NCI-H2196 treated with DMSO at 0.1 percent for 48 hours (cell line): ENCODE measurements around the gene PHF19.

Experiments
- DNase-seq: peaks from one replicate; lab custom pipeline; 2025; ENCODE audit not compliant: unreplicated experiment; lab: John Stamatoyannopoulos, UW

The PHF19 gene

GRCh38 chr9:120913647-120914264, 36.8 kb upstream of the PHF19 start:
- no peak for DNase-seq

- no peak for DNase-seq
Observed at GRCh38 chr9:120912958-120913646, 36.1 kb upstream of the PHF19 start.

DNA sequence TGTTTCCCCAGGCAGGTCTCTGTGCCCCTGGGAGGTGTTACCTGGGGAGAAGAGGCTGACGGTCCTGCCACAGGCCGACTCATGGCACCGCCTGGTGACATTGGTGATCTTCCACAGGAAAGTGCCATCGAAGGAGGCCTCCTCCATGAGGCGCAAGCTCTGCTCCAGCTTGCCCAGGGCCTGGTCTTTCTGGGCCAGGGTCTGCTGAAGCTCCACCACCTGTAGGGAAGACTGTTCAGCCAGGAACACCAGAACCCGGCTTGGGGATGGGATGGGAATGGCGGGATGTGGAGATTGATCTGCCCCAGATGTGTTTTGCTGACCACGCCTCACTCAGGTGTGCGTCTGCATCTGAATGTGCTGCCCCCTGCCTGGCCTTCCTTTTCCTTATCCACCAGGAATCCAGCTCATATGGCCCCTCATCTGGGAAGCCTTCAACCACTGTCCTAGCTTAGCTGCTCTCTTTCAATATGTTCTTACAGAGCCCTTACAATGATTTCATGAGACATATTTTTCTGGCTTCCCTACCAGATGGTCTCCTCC, 34.4 kb upstream of the PHF19 start:
- DNase-seq = no peak

DNA sequence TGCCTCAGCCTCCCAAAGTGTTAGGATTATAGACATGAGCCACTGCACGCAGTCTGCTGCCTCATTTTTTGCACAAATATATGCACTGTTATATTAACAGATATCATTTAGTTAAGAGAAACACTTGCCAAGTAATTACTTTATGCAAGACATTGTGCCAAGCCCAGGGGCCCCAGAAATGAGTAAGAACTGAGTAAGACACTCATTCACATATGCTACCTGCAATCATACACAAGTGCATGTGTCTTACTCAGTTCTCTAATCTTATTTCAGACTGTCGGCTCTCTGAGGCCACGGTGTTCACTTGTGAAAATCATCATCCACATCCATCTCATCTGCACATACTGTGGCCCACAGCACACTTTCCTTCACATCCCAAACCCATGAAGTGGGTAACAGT, 33.7 kb upstream of the PHF19 start:
- no peak for DNase-seq

- no peak for DNase-seq
Observed at GRCh38 chr9:120909904-120910303, 32.9 kb upstream of the PHF19 start.

DNA sequence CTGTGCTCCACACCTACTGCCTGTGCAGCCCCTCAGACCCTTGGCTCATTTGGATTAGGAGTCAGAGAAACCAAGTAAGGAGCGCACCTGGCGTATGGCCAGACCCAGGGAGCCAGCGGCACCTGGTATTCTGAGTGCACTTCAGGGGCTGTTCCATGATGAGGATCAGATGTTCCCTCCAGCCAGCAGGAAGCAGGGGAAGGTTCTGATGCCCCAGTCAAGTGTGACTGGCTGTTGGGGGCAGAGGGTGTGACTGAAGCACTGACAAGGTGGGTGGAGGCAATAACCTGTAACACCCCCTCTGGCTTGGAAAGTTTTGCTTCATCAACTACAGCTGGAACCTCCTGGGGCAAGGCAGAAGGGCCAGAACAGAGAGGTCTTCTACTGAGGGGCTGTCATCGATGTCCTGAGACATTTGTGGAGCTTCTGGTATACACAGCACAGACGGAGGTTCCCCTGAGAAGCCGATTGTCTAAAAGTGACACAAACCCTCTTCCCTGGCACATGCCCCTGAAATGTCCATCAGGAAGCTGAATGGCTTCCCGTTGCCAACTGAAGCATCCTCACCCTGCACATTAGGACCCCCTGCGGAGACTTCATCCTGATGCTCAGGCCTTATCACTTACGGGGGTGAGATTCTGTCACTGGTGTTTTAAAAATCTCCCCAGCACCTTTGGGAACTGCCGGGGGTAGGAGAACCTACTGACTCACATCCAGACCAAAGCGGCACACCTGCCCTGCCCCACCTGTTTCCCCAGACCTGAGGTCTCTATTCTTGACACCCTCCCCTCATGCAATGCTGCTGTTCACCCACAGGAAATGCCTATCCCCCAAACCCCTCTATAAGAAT, 28.6 kb upstream of the PHF19 start:
- no peak for DNase-seq

- DNase-seq = no peak
Observed at GRCh38 chr9:120904978-120905301, 28.0 kb upstream of the PHF19 start.

DNA sequence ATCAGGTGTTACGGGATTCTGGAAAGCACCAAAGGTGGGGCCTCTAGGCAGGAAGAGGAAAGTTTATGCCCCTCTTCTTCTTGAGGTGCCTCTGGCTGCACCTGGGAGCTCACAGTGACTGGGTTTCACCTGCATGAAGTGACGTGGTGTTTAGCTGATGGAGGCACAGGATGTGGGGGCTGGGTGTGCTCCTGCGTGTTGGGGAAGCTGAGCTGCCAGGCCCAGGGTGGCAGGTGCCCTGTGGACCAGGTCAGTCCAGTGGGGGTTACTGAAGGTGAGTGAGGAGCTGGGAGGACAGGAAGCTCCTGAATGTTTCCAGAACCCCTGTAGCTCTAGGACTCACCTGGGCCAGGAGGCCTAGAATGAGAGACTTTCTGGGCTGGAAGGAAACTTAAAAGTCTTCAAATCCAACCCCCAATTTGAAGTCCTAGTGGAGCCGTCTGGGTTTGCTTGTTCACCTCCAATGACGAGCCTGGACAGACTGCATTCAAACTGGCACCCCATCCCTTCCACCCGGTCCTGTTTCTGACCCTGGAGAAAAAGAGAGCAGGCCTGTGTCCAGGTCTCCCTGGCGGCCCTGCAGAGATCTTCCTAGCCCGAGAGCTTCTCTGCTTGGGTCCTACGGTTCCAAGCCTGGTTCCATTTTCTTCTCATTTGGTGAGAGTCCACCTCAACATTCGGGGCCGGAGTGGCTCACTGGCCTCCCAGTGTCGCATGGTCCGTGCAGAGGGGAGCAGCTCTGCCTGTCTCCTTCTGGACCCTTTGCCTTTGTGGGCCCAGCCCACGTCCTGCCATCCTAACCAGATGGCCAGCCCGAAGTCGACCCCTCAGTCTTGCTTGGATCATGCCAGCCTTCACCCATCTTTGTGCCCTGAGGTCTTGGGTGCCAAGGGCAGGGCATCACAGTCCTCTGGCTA, 27.3 kb upstream of the PHF19 start:
- DNase-seq = no peak

DNA sequence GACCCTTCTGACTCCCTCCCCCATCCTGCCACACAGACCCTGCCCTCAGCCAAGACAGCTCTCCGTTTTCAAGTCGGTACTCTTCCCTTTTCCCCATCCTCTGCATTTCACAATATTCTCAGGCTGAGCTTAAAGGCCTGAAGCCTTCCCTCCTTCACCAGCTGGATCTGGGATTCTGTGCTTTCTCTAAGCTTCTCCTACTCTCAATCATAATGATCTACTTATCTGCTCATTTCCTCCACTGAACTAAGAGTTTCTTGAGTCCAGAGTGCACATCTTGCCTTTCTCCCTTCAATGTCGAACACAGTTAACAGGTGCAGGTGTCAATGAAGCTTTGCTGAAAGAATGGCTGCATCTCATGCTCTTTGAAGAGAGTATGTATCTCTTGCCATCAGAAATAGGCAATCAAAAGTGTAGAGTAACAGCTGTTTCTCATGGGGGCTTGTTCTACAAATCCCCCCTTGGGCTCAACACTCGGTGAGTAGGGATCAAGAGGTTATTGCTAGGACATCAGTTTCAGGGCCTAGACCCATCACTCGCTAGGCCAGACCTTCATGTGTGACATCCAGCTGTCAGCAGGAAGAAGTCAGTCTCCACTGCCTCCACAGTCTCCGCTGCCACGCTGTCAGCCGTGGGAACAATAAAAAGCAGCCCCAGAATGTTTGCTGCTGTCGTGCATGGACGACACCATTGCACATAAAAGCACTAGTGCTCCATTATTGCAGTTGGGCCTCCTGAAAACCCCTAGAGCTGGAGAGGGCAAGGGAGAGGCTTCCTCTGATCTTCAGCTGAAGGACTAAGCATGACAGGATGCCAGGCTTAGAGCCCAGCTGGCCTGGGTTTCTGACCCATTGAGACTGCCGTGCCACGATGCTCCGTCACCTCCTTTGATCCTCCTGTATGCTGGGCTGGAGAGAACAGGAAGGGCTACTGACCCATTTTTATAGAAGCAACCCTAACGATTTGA, 25.9 kb upstream of the PHF19 start:
- no peak for DNase-seq

- DNase-seq = no peak
Observed at GRCh38 chr9:120901755-120902568, 25.0 kb upstream of the PHF19 start.

DNA sequence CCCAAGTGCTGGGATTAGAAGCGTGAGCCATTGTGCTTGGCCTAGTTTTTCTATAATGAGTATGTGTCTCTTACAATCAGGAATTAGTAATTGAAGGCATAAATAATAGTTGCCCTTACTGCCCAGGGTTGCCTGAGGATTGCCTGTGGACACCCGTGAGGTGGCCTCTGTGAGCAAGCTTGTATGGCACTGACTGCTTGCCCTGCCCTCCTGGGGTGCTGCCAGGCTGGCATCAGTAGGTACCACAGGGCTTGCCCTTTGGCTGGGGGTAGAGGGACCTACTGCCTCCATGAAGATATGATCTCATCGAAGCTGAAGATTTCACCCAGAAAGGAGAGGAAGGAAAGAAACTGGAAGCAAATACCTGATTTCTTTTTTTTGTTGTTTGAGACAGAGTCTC, 23.8 kb upstream of the PHF19 start:
- DNase-seq = no peak

DNA sequence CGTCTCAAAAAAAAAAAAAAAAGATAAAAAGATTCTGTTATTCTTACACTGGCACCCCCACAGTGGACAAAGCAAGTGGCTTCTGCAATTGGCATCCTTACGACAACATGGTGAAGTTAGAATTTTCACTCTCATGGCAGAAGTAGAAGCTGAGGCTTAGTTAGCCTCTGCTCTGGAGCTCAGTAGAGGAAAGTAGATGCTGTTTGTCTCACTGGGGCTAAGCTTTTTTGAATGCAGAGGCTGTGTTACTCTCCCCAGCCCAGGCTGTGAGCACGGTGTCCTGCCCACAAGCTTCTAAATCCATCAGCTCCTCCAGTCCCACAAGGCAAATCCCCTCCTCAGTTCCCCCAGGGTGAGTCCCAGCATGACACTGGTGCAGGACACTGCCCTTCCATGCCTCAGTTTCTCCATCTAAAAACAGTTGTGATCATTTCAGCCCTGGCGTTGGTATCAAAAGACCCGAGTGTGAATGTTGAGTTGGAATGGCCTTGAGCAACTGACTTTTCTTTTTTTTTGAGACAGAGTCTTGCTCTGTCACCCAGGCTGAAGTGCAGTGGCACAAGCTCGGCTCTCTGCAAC, 22.6 kb upstream of the PHF19 start:
- DNase-seq = no peak

DNA sequence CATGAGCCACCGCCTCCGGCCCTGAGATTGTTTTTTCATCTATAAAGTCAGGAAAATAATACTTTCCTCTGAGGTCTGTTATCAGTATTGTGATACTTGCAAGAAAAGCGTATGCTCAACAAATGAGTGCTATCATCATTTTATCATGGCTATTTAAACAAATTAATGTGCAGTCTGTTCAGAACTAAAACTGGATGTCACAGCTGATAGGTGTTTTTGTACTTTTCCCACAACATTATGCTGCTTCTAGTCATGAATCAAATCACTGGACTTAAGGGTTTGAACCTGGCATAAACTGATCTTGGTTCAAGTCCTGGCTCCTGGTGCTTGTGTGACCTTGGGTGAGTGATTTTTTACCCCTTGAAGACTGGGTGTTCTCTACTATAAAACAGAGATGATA, 21.4 kb upstream of the PHF19 start:
- DNase-seq = no peak

- no peak for DNase-seq
Observed at GRCh38 chr9:120895951-120896350, 19.0 kb upstream of the PHF19 start.

GRCh38 chr9:120894321-120895148, 17.5 kb upstream of the PHF19 start:
- no peak for DNase-seq

- no peak for DNase-seq
Observed at GRCh38 chr9:120893611-120894307, 16.8 kb upstream of the PHF19 start.
